Pancreas (tissue), 10 donors: Measurements from ENCODE around the gene SUFU. TPM values are rescaled to one million over a fixed set of nuclear protein-coding genes. Genes with fewer than 3 reads are reported as not detected.

Source experiments
- ATAC-seq, 4 donors: fragments of 200-7000 bp; cut with Tn5 transposase; one replicate each; pipeline versions ENCODE4 v1.8.0 to v1.9.1; 2020; ENCODE audit warnings: mild to moderate bottlenecking in 4 of 4, moderate library complexity in 4 of 4
- DNase-seq, 6 donors: peaks; one replicate each; pipeline ENCODE4 v3.0.0-alpha.2; 2020
- FAIRE-seq: peaks from 2 replicates; lab custom pipeline; 2012; peaks lifted over from hg19 to GRCh38; lab: Jason Lieb, UNC
- H3K27ac ChIP-seq, 4 donors: fragments of 200-600 bp; sonication (generic); 1 replicate in 3 of 4; 2 replicates in 1 of 4; pipeline versions ENCODE4 v1.5.0 to v1.8.0; 2020
- H3K27me3 ChIP-seq, 4 donors: fragments of 200-600 bp; one replicate each; pipeline ENCODE4 v1.8.0; 2021
- H3K36me3 ChIP-seq, 3 donors: fragments of 200-600 bp; sonication (generic) in 1 of 3; one replicate each; pipeline versions ENCODE4 v1.5.0 to v1.8.0; 2020 to 2021
- H3K4me1 ChIP-seq, 3 donors: fragments of 200-600 bp; one replicate each; pipeline ENCODE4 v1.8.0; 2021
- H3K4me3 ChIP-seq, 4 donors: fragments of 200-600 bp; sonication (generic) in 2 of 4; one replicate each; pipeline versions ENCODE4 v1.5.0 to v1.8.0; 2020 to 2021
- H3K9me3 ChIP-seq, 4 donors: fragments of 200-600 bp; one replicate each; pipeline ENCODE4 v1.8.0; 2021
- CTCF ChIP-seq, 4 donors: fragments of 200-600 bp; sonication (generic) in 3 of 4; IDR thresholded peaks; one replicate each; pipeline versions ENCODE4 v1.5.0 to v1.8.0; 2021; ENCODE audit warnings: antibody characterized with exemption in 4 of 4
- WGBS, 2 donors: extraction: QIAGEN DNeasy Blood & Tissue Kit; methylation state at CpG; one replicate each; pipeline ENCODE4 v1.1.7; 2013; 5-methylcytosine and 5-hydroxymethylcytosine counted together
- intact Hi-C, 3 donors: fragments of 100-400 bp; cut with DNase I; formaldehyde crosslinking; loops; one replicate each; pipeline versions ENCODE4 v1.11.1 to v1.14.2; 2022
- polyA plus RNA-seq, 2 donors: library from polyadenylated mRNA; stranded (reverse); fragments of 200-250 nt; gene quantifications; one replicate each; pipeline ENCODE4 v1.2.3, GENCODE V29; 2013
- total RNA-seq, 6 donors: library from RNA; stranded (reverse); fragmentation: NEBNext Ultra II Directional in 4 of 6; extraction: Animal tissue kit (Norgen Biotek cat#: 25700) in 4 of 6; gene quantifications; one replicate each; pipeline versions ENCODE4 v1.2.1 to v1.2.4, GENCODE V29; 2021 to 2023
- donor health status: healthy with polysubstance abuse.
- donor health status: DM: no; HTN: no; CAD: no; lungs with moderate emphysema.
- donor health status: DM: no; HTN: no; CAD: no.
- donor health status: control.
- donor health status: control.
- donor health status: Bipolar disorder and iron deficiency.
- donor health status: DM: yes; HTN: yes; CAD: no.
- donor health status: DM: no; HTN: no; CAD: no.
- donor health status: DM: no; HTN: no; CAD: no.
- donor health status: DM: yes; HTN: yes; CAD: no.

Gene SUFU
- total and polyA plus RNA-seq, 8 donors: 1.9 to 7.8 (median 2.9) TPM

DNA sequence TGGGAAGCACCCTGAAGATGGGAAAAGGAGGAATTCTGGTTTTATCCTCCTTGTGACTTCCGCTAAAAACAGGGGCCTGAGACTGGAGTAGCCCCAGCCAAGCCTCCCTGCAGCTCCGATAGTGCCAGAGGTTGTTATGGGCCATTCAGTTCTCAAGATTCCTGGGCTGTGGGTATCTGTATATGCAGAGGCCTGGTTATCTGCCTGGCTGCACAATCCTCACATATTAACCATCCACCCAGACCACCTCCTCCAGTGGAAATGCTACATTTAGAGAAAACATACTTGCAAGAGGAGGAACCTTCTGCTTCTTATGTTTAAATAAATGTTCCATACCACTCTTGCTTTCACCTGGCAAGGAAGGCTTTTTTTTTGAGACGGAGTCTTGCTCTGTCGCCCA, 175.8 kb downstream of the SUFU start:
- ATAC-seq: no peak
- no peaks in the 10 kb centered on the region for H3K27me3 ChIP-seq
- intact Hi-C loops: no loop called here
- TF ChIP-seq CTCF (IDR thresholded peaks at IDR 0.05): no peak
- no peaks in the 10 kb centered on the region for H3K9me3 ChIP-seq
- H3K4me1 ChIP-seq: peaks cover 0 to 17% (median 12%) of the 10 kb centered on the region in 3 donors
- no peak overlapping the region for H3K27ac ChIP-seq
- DNase-seq: no peak
- H3K4me3 ChIP-seq: no peak overlapping the region
- FAIRE-seq: no peak
- no peaks in the 10 kb centered on the region for H3K36me3 ChIP-seq
- WGBS, 2 donors: 96 to 99% methylated on average over 4 of the region's 4 CpGs

GRCh38 chr10:102681696-102682095, 177.9 kb downstream of the SUFU start:
- no peak for FAIRE-seq
- 86 to 93% methylated on average over 5 of the region's 5 CpGs for WGBS, 2 donors
- H3K36me3 ChIP-seq: no peaks in the 10 kb centered on the region
- H3K4me3 ChIP-seq: no peak overlapping the region
- intact Hi-C loops: no loop called here
- H3K27me3 ChIP-seq: no peaks in the 10 kb centered on the region
- H3K27ac ChIP-seq: no peak overlapping the region
- DNase-seq: no peak
- TF ChIP-seq CTCF (IDR thresholded peaks at IDR 0.05): no peak
- peaks cover 0 to 17% (median 12%) of the 10 kb centered on the region in 3 donors for H3K4me1 ChIP-seq
- no peaks in the 10 kb centered on the region for H3K9me3 ChIP-seq
- ATAC-seq: no peak

GRCh38 chr10:102682416-102682815, 178.6 kb downstream of the SUFU start:
- 87% methylated on average over 7 of the region's 7 CpGs for WGBS, 2 donors
- Histone ChIP-seq H3K4me3 (no peak overlapping the region), H3K27me3 (no peaks in the 10 kb centered on the region), H3K9me3 (no peaks in the 10 kb centered on the region), H3K36me3 (no peaks in the 10 kb centered on the region), H3K27ac (no peak overlapping the region), H3K4me1 (peaks cover 0 to 15% (median 12%) of the 10 kb centered on the region in 3 donors)
- ATAC-seq: no peak
- DNase-seq: no peak
- no peak for TF ChIP-seq CTCF (IDR thresholded peaks at IDR 0.05)
- intact Hi-C loops: no loop called here
- FAIRE-seq: no peak

- WGBS, 2 donors: 83 to 92% methylated on average over 4 of the region's 4 CpGs
- intact Hi-C loops: no loop called here
- no peak overlapping the region for H3K27ac ChIP-seq
Observed at GRCh38 chr10:102682981-102683380, 179.2 kb downstream of the SUFU start.

More at GRCh38 chr10:102682981-102683380, 179.2 kb downstream of the SUFU start:
- Histone ChIP-seq H3K4me3 (no peak overlapping the region), H3K27me3 (no peaks in the 10 kb centered on the region), H3K4me1 (peaks cover 0 to 10% (median 10%) of the 10 kb centered on the region in 3 donors), H3K36me3 (no peaks in the 10 kb centered on the region), H3K9me3 (no peaks in the 10 kb centered on the region)
- DNase-seq (no peak), ATAC-seq (no peak), FAIRE-seq (no peak)
- TF ChIP-seq CTCF (IDR thresholded peaks at IDR 0.05): no peak

Other genes with a start within 250 kb of the SUFU start
- 10 to 100 TPM; 17.0 to 44.3 (median 22.0) TPM for gene NFKB2, start 108.3 kb upstream of the SUFU start, total RNA-seq
- 10 to 100 TPM; 44.7 to 58.0 TPM for gene NFKB2, start 108.3 kb upstream of the SUFU start, polyA plus RNA-seq
- 1 to 10 TPM; 2.1 to 5.8 (median 4.0) TPM for gene PSD, start 85.2 kb upstream of the SUFU start, total RNA-seq
- gene PSD, start 85.2 kb upstream of the SUFU start, polyA plus RNA-seq: 10 to 100 TPM; 13.5 to 30.9 TPM
- 10 to 100 TPM in 5 of 6 donors, 1 to 10 TPM in 1; 10.0 to 13.6 (median 10.7) TPM for gene FBXL15, start 83.1 kb upstream of the SUFU start, total RNA-seq
- gene FBXL15, start 83.1 kb upstream of the SUFU start, polyA plus RNA-seq: 10 to 100 TPM; 15.7 to 24.2 TPM
- gene CUEDC2, start 71.4 kb upstream of the SUFU start, total RNA-seq: 10 to 100 TPM; 18.9 to 25.3 (median 20.6) TPM
- 10 to 100 TPM; 27.1 to 51.5 TPM for gene CUEDC2, start 71.4 kb upstream of the SUFU start, polyA plus RNA-seq
- gene C10orf95, start 52.4 kb upstream of the SUFU start, total RNA-seq: 1 to 10 TPM in 2 of 6 donors, under 1 TPM in 4; 0.37 to 1.1 (median 0.44) TPM
- gene C10orf95, start 52.4 kb upstream of the SUFU start, polyA plus RNA-seq: 1 to 10 TPM in 1 of 2 donors, under 1 TPM in 1; 0.46 to 1.2 TPM
- 10 to 100 TPM; 22.4 to 40.9 (median 27.4) TPM for gene ACTR1A, start 1.3 kb upstream of the SUFU start, total RNA-seq
- 10 to 100 TPM; 33.6 to 38.1 TPM for gene ACTR1A, start 1.3 kb upstream of the SUFU start, polyA plus RNA-seq
- gene TRIM8, start 140.5 kb downstream of the SUFU start, total RNA-seq: 100 to 1,000 TPM in 1 of 6 donors, 10 to 100 TPM in 5; 65.2 to 106 (median 76.7) TPM
- gene TRIM8, start 140.5 kb downstream of the SUFU start, polyA plus RNA-seq: 10 to 100 TPM; 42.2 to 53.2 TPM
- gene ARL3, start 210.4 kb downstream of the SUFU start, total RNA-seq: 1 to 10 TPM; 2.5 to 4.5 (median 3.1) TPM
- 1 to 10 TPM; 2.4 to 8.0 TPM for gene ARL3, start 210.4 kb downstream of the SUFU start, polyA plus RNA-seq
- 10 to 100 TPM in 4 of 6 donors, 1 to 10 TPM in 2; 6.2 to 21.6 (median 10.4) TPM for gene SFXN2, start 210.7 kb downstream of the SUFU start, total RNA-seq
- 1 to 10 TPM; 5.6 to 9.0 TPM for gene SFXN2, start 210.7 kb downstream of the SUFU start, polyA plus RNA-seq
- gene WBP1L, start 240.0 kb downstream of the SUFU start, total RNA-seq: 10 to 100 TPM in 5 of 6 donors, 1 to 10 TPM in 1; 9.0 to 27.3 (median 12.1) TPM
- 10 to 100 TPM; 10.5 to 11.0 TPM for gene WBP1L, start 240.0 kb downstream of the SUFU start, polyA plus RNA-seq